ENCODE data around the gene TSTD1. TPM values are rescaled to one million over a fixed set of nuclear protein-coding genes. Genes with fewer than 3 reads are reported as not detected.
"Not testable (repeated sequence)": the region's sequence is repeated elsewhere in the genome, so short reads cannot be mapped to it uniquely, and the experiment has no call there.

Gene TSTD1
- total and polyA plus RNA-seq, 7 donors: 10.5 to 609 (median 46.4) TPM

GRCh38 chr1:161069731-161070270, 31.0 kb upstream of the TSTD1 start, which contains the start of gene ARHGAP30:
ARHGAP30 (minus strand) TSS chr1:161069891; CDS start chr1:161069624, 267 bp downstream.
- DNase-seq: peak; percentile 83
- H3K4me1 ChIP-seq: no peaks in the 10 kb centered on the region
- no peaks in the 10 kb centered on the region for H3K9me3 ChIP-seq
- H3K36me3 ChIP-seq: no peaks in the 10 kb centered on the region
- TF ChIP-seq POLR2AphosphoS5 (IDR thresholded peaks at IDR 0.05) (peak in 2 of 4 donors; percentile 14 to 47), POLR2A (IDR thresholded peaks at IDR 0.05) (no peak)
- WGBS, 2 donors: 57 to 79% methylated on average over 9 of the region's 9 CpGs
- intact Hi-C loops (cut with DNase I): no loop called here
- H3K27ac ChIP-seq: peak within 1 kb of the TSS; percentile 42 to 64 (median 50)
- peak within 1 kb of the TSS in 3 of 4 donors; percentile 16 to 42 (median 31) for H3K4me3 ChIP-seq
- H3K27me3 ChIP-seq: peaks cover 0 to 4% (median 0%) of the 10 kb centered on the region in 3 donors

- no peaks in the 10 kb centered on the region for H3K4me1 ChIP-seq
- no peak for DNase-seq
- TF ChIP-seq POLR2A (IDR thresholded peaks at IDR 0.05) (no peak), EP300 (IDR thresholded peaks at IDR 0.05) (no peak), POLR2AphosphoS5 (IDR thresholded peaks at IDR 0.05) (no peak), CTCF (IDR thresholded peaks at IDR 0.05) (no peak)
- H3K27me3 ChIP-seq: peaks cover 0 to 5% (median 0%) of the 10 kb centered on the region in 3 donors
- H3K4me3 ChIP-seq: peak overlapping the region in 3 of 4 donors; percentile 16 to 42 (median 31)
- H3K36me3 ChIP-seq: no peaks in the 10 kb centered on the region
- intact Hi-C loops (cut with DNase I): no loop called here
- H3K9me3 ChIP-seq: no peaks in the 10 kb centered on the region
- 47 to 87% methylated on average over 9 of the region's 9 CpGs for WGBS, 2 donors
- H3K27ac ChIP-seq: peak overlapping the region; percentile 42 to 64 (median 50)
Measured at GRCh38 chr1:161069241-161069640, 30.5 kb upstream of the TSTD1 start.

- Histone ChIP-seq H3K4me3 (peak overlapping the region in 3 of 4 donors; percentile 16 to 42 (median 31)), H3K36me3 (no peaks in the 10 kb centered on the region), H3K27ac (peak overlapping the region; percentile 42 to 64 (median 50)), H3K27me3 (peaks cover 0 to 8% (median 0%) of the 10 kb centered on the region in 3 donors), H3K4me1 (no peaks in the 10 kb centered on the region), H3K9me3 (no peaks in the 10 kb centered on the region)
- WGBS, 2 donors: 45 to 63% methylated on average over 10 of the region's 10 CpGs
- peak; percentile 80 for DNase-seq
- TF ChIP-seq EP300 (IDR thresholded peaks at IDR 0.05) (no peak), POLR2A (IDR thresholded peaks at IDR 0.05) (no peak), POLR2AphosphoS5 (IDR thresholded peaks at IDR 0.05) (no peak), CTCF (IDR thresholded peaks at IDR 0.05) (no peak)
- intact Hi-C loops (cut with DNase I): no loop called here
Measured at GRCh38 chr1:161068306-161069234, 29.8 kb upstream of the TSTD1 start.

- no peaks in the 10 kb centered on the region for H3K36me3 ChIP-seq
- H3K27me3 ChIP-seq: peaks cover 0 to 12% (median 0%) of the 10 kb centered on the region in 3 donors
- intact Hi-C loops (cut with DNase I): no loop called here
- no peak overlapping the region for H3K27ac ChIP-seq
- no peak overlapping the region for H3K4me3 ChIP-seq
- 62 to 85% methylated on average over 3 of the region's 3 CpGs for WGBS, 2 donors
- no peaks in the 10 kb centered on the region for H3K4me1 ChIP-seq
- DNase-seq: no peak
- TF ChIP-seq EP300 (IDR thresholded peaks at IDR 0.05) (no peak), CTCF (IDR thresholded peaks at IDR 0.05) (no peak), POLR2AphosphoS5 (IDR thresholded peaks at IDR 0.05) (no peak), POLR2A (IDR thresholded peaks at IDR 0.05) (no peak)
- no peaks in the 10 kb centered on the region for H3K9me3 ChIP-seq
Measured at GRCh38 chr1:161066694-161067093, 27.9 kb upstream of the TSTD1 start.

- H3K27ac ChIP-seq; H3K4me3 ChIP-seq; H3K9me3 ChIP-seq; DNase-seq; H3K36me3 ChIP-seq; H3K4me1 ChIP-seq; intact Hi-C loops (cut with DNase I): not testable (repeated sequence)
- H3K27me3 ChIP-seq: peaks cover 0 to 12% (median 0%) of the 10 kb centered on the region in 3 donors
- WGBS, 2 donors: 95% methylated on average over 7 of the region's 7 CpGs
Measured at GRCh38 chr1:161065681-161066080, 26.9 kb upstream of the TSTD1 start.

GRCh38 chr1:161063936-161064335, 25.2 kb upstream of the TSTD1 start:
- H3K27ac ChIP-seq; DNase-seq; H3K36me3 ChIP-seq; intact Hi-C loops (cut with DNase I); H3K4me3 ChIP-seq; H3K4me1 ChIP-seq; H3K9me3 ChIP-seq: not testable (repeated sequence)
- WGBS, 2 donors: 76 to 80% methylated on average over 6 of the region's 6 CpGs
- H3K27me3 ChIP-seq: peaks cover 0 to 12% (median 0%) of the 10 kb centered on the region in 3 donors
